HG02588 (cell line): Measurements from ENCODE around the gene ELP2.

Experiments used
- ATAC-seq: cut with Tn5 transposase; IDR thresholded peaks from one replicate; pipeline ENCODE4 v1.9.1; 2021; ENCODE audit warnings: mild to moderate bottlenecking, moderate library complexity; ENCODE audit not compliant: unreplicated experiment

ELP2 gene

DNA sequence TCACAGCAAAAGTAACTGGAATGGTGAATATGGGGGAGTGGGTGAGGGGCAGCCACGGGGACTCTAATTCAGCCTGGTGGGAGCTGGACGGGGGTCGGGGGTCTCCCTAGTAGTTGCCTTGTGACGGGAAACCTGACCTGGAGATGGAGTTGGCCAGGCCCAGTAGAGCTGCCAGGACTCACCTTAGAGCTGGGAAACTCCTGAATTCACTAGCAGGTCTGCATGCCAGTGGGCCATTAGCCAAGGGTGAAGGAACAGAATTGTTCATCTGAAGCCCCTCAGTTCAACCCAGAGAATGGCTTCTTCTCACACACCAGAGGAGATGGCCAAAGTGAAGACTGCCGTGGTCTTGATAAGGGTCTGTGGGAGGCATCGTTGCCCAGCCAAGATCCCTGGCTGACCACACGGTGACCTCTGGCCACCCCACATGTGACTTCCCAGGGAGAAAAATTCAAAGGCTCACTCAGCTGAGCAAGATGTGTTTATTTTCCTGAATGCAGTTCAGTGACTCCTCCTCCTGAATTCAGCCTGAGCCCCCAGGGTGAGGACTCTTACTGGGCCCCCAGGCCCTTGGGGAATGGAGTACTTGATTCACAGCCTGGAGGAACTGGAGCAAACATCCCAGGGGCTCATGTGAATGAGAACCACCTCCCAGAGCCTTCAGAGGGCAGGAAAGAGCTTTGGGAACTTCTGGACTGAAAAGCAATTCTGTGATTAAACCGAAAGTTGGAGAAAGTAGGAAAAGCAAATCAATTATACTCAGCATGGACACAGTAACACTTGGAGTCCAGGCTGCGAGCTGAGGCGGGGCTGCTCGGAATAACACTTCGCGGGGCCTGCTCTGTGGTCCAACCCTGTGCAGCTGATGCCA is 82.8 kb downstream of the ELP2 start:
- ATAC-seq, result no peak

GRCh38 chr18:36214811-36215210 is 85.1 kb downstream of the ELP2 start:
- no peak for ATAC-seq

DNA sequence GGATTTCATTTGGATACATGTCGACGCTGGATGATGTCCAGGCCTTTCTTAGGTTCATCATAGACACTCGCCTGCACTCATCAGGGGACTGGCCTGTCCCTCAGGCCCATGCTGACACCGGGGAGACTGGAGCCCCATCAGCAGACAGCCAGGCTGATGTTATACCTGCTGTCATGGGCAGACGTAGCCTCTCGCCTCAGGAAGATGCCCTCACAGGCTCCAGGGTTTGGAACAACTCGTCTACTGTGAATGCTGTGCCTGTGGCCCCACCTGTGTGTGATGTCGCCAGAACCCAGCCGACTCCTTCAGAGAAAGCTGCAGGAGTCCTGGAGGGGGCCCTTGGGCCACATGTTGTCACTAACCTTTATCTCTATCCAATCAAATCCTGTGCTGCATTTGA is 85.9 kb downstream of the ELP2 start:
- no peak for ATAC-seq

DNA sequence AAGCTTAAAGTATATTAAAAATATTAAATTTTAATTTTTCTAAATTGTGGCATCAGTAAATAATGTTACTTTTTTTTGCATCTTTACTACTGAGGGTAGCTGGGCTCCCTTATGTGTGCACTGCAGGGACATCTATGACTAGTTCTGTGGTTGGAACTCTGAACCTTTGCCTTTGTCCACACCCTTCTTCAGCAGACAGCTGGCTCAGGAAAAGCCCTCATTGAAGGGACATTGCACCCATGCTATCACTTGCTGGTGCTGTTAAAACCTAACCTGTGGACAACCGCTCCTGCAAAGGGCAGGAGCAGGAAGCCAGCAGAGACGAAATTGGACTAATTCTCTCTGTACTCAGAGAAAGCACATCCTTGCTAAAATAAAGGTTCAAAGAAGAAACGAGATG is 87.6 kb downstream of the ELP2 start:
- ATAC-seq, result no peak

- ATAC-seq, result no peak
Observed at GRCh38 chr18:36229188-36229587, 99.5 kb downstream of the ELP2 start.
